Measurements from ENCODE around the gene LAMA5. TPM values are rescaled to one million over a fixed set of nuclear protein-coding genes. Genes with fewer than 3 reads are reported as not detected.

The LAMA5 gene
- polyA plus RNA-seq, 1 of the 3 experiments (the other 2 are of a cell fraction), result 27.2 TPM

DNA sequence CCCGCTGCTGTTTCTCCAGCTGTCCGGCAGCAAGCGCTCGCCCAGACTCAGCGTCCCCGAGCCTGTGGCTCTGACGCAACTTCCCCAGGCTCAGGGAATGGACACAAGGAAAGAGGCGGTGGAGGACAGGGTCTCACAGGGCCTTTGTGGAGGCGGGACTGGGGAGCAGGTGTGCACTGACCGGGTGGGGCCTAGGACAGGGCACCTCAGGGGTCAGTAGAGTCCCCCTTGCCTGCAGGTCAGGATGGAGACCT is 20.0 kb downstream of the LAMA5 start:
- 97% methylated on average over 10 of the region's 10 CpGs for WGBS (ENCODE audit: low lambda C conversion rate)
- peaks cover 0 to under 1% of the 10 kb centered on the region in 2 experiments; a peak in 1 of 4 replicates for H3K4me1 ChIP-seq (ENCODE audit: control insufficient read depth in 1 of 2, insufficient read depth in 2 of 2, low read depth in 1 of 2, low read length in 1 of 2)
- no peaks in the 10 kb centered on the region for H3K27me3 ChIP-seq (ENCODE audit: insufficient read depth)
- H2AFZ ChIP-seq (ENCODE audit: low read depth), result no peak overlapping the region
- no peaks in the 10 kb centered on the region for H3K79me2 ChIP-seq (ENCODE audit: insufficient read depth)
- no peak for DNase-seq
- no peaks in the 10 kb centered on the region for H3K9me2 ChIP-seq
- no peak overlapping the region for H3K4me3 ChIP-seq (ENCODE audit: low read depth in 2 of 2, low read length in 1 of 2)
- H3K4me2 ChIP-seq, result no peak overlapping the region
- H3K36me3 ChIP-seq (replicated peaks in 1 of 2; ENCODE audit: control insufficient read depth in 1 of 2, insufficient read depth in 2 of 2, low read length in 1 of 2), result peaks cover 11 to 46% of the 10 kb centered on the region in 2 experiments
- no peak overlapping the region for H3K27ac ChIP-seq (ENCODE audit: low read depth in 2 of 2, low read length in 1 of 2)
- no peak overlapping the region for H3K9ac ChIP-seq
- H4K20me1 ChIP-seq (ENCODE audit: insufficient read depth), result no peaks in the 10 kb centered on the region
- no peaks in the 10 kb centered on the region for H3K9me3 ChIP-seq
- POLR2A ChIA-PET, result no interaction called here
- no peaks in the 10 kb centered on the region for H3F3A ChIP-seq (replicated peaks; ENCODE audit: insufficient read depth)
- CTCF ChIA-PET, result interaction anchor here (2.2 kb wide), 1 partner anchor 35 kb away, joined by 11 read pairs; no protein-coding TSS in a partner anchor
- TF ChIP-seq JUND (IDR thresholded peaks at IDR 0.05) (no peak), RFX5 (IDR thresholded peaks at IDR 0.05; ENCODE audit: low read length) (no peak), RCOR1 (IDR thresholded peaks at IDR 0.05; ENCODE audit: low read length) (no peak), MXI1 (IDR thresholded peaks at IDR 0.05; ENCODE audit: low read depth, low read length) (no peak), ELF1 (IDR thresholded peaks at IDR 0.05) (no peak), NFIC (IDR thresholded peaks at IDR 0.05; ENCODE audit: borderline replicate concordance) (no peak), CHD2 (IDR thresholded peaks at IDR 0.05; ENCODE audit: low read length, partially characterized antibody) (no peak), TCF12 (IDR thresholded peaks at IDR 0.05) (no peak), FOXM1 (IDR thresholded peaks at IDR 0.05; ENCODE audit: low read depth) (no peak), MEF2A (IDR thresholded peaks at IDR 0.05; ENCODE audit: borderline replicate concordance, low read depth) (no peak), YY1 (IDR thresholded peaks at IDR 0.05; ENCODE audit: low read depth) (no peak), RXRA (IDR thresholded peaks at IDR 0.05; ENCODE audit: borderline replicate concordance, low read depth) (no peak), GABPA (IDR thresholded peaks at IDR 0.05; ENCODE audit: low read depth) (no peak), FOXJ3 (CRISPR knock-in tag; IDR thresholded peaks at IDR 0.05) (no peak), RAD21 (IDR thresholded peaks at IDR 0.05; ENCODE audit: low read length) (no peak), POLR2AphosphoS5 (IDR thresholded peaks at IDR 0.05; ENCODE audit: low read depth, low read length) (no peak)
- TF ChIP-seq, protein P1, sequence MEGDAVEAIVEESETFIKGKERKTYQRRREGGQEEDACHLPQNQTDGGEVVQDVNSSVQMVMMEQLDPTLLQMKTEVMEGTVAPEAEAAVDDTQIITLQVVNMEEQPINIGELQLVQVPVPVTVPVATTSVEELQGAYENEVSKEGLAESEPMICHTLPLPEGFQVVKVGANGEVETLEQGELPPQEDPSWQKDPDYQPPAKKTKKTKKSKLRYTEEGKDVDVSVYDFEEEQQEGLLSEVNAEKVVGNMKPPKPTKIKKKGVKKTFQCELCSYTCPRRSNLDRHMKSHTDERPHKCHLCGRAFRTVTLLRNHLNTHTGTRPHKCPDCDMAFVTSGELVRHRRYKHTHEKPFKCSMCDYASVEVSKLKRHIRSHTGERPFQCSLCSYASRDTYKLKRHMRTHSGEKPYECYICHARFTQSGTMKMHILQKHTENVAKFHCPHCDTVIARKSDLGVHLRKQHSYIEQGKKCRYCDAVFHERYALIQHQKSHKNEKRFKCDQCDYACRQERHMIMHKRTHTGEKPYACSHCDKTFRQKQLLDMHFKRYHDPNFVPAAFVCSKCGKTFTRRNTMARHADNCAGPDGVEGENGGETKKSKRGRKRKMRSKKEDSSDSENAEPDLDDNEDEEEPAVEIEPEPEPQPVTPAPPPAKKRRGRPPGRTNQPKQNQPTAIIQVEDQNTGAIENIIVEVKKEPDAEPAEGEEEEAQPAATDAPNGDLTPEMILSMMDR (IDR thresholded peaks at IDR 0.05), result no peak
- TF ChIP-seq, protein P2, sequence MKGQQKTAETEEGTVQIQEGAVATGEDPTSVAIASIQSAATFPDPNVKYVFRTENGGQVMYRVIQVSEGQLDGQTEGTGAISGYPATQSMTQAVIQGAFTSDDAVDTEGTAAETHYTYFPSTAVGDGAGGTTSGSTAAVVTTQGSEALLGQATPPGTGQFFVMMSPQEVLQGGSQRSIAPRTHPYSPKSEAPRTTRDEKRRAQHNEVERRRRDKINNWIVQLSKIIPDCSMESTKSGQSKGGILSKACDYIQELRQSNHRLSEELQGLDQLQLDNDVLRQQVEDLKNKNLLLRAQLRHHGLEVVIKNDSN (IDR thresholded peaks at IDR 0.05; ENCODE audit: borderline replicate concordance, low read depth), result no peak
- TF ChIP-seq, protein P3, sequence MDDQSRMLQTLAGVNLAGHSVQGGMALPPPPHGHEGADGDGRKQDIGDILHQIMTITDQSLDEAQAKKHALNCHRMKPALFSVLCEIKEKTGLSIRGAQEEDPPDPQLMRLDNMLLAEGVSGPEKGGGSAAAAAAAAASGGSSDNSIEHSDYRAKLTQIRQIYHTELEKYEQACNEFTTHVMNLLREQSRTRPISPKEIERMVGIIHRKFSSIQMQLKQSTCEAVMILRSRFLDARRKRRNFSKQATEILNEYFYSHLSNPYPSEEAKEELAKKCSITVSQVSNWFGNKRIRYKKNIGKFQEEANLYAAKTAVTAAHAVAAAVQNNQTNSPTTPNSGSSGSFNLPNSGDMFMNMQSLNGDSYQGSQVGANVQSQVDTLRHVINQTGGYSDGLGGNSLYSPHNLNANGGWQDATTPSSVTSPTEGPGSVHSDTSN (IDR thresholded peaks at IDR 0.05), result no peak
- TF ChIP-seq, protein P4, sequence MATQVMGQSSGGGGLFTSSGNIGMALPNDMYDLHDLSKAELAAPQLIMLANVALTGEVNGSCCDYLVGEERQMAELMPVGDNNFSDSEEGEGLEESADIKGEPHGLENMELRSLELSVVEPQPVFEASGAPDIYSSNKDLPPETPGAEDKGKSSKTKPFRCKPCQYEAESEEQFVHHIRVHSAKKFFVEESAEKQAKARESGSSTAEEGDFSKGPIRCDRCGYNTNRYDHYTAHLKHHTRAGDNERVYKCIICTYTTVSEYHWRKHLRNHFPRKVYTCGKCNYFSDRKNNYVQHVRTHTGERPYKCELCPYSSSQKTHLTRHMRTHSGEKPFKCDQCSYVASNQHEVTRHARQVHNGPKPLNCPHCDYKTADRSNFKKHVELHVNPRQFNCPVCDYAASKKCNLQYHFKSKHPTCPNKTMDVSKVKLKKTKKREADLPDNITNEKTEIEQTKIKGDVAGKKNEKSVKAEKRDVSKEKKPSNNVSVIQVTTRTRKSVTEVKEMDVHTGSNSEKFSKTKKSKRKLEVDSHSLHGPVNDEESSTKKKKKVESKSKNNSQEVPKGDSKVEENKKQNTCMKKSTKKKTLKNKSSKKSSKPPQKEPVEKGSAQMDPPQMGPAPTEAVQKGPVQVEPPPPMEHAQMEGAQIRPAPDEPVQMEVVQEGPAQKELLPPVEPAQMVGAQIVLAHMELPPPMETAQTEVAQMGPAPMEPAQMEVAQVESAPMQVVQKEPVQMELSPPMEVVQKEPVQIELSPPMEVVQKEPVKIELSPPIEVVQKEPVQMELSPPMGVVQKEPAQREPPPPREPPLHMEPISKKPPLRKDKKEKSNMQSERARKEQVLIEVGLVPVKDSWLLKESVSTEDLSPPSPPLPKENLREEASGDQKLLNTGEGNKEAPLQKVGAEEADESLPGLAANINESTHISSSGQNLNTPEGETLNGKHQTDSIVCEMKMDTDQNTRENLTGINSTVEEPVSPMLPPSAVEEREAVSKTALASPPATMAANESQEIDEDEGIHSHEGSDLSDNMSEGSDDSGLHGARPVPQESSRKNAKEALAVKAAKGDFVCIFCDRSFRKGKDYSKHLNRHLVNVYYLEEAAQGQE (IDR thresholded peaks at IDR 0.05; ENCODE audit: low read depth, low read length), result no peak
